Measurements from ENCODE around the gene BMPR1B.

- TF ChIP-seq CTCF (conservative IDR thresholded peaks at IDR 0.05 in 1 of 2, IDR thresholded peaks at IDR 0.05 in 1 of 2; ENCODE audit: extremely low read depth in 1 of 2, insufficient read depth in 1 of 2, low read depth in 1 of 2, low read length in 2 of 2) (no peak), EZH2 (IDR thresholded peaks at IDR 0.05; ENCODE audit: borderline replicate concordance, low read length) (no peak)
Measured at GRCh38 chr4:95050980-95051701, 293.4 kb downstream of the BMPR1B start.

Measured in mammary epithelial cell (primary cell).